HG03469 (cell line): ENCODE data around the gene TMUB2.
"Not testable (repeated sequence)": the region's sequence is repeated elsewhere in the genome, so short reads cannot be mapped to it uniquely, and the experiment has no call there.

ENCODE experiments used
- ATAC-seq: cut with Tn5 transposase; IDR thresholded peaks from one replicate; pipeline ENCODE4 v1.9.1; 2021; ENCODE audit warnings: mild to moderate bottlenecking, moderate library complexity, moderate number of reproducible peaks; ENCODE audit not compliant: unreplicated experiment

The TMUB2 gene

GRCh38 chr17:44218344-44219107 is 31.8 kb downstream of the TMUB2 start:
- no peak for ATAC-seq

DNA sequence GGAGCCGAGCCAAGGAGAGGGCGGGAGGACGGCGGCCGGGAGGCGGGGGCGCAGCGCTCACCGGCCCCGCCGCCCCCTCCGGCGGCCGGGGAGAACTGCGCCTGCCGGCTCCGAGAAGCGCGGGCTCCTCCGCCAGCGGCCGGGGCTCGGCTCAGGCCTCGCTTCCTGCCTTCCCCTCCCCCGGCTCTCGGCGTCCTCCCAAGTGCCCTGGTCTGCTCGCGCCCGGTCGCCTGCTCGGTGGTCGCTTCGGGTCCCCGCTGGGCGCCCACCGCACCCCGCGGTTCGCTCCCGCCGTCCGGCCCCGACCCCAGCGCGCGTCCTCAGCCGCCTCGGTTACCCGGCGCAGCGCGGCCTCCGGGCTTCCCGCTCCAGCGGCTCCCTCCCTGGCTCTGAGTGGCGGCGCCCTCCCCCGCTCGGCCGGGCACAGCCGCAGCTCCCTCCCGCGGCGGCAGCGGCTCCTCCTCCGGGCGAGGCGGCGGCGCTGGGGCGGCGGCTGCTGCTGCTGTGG is 32.4 kb downstream of the TMUB2 start:
- no peak for ATAC-seq

- ATAC-seq = no peak
Observed at GRCh38 chr17:44219616-44220212, 32.9 kb downstream of the TMUB2 start, which contains the start of gene UBTF. Gene UBTF (minus strand): TSS chr17:44219675. CDS start chr17:44218229, 1,446 bp downstream.

DNA sequence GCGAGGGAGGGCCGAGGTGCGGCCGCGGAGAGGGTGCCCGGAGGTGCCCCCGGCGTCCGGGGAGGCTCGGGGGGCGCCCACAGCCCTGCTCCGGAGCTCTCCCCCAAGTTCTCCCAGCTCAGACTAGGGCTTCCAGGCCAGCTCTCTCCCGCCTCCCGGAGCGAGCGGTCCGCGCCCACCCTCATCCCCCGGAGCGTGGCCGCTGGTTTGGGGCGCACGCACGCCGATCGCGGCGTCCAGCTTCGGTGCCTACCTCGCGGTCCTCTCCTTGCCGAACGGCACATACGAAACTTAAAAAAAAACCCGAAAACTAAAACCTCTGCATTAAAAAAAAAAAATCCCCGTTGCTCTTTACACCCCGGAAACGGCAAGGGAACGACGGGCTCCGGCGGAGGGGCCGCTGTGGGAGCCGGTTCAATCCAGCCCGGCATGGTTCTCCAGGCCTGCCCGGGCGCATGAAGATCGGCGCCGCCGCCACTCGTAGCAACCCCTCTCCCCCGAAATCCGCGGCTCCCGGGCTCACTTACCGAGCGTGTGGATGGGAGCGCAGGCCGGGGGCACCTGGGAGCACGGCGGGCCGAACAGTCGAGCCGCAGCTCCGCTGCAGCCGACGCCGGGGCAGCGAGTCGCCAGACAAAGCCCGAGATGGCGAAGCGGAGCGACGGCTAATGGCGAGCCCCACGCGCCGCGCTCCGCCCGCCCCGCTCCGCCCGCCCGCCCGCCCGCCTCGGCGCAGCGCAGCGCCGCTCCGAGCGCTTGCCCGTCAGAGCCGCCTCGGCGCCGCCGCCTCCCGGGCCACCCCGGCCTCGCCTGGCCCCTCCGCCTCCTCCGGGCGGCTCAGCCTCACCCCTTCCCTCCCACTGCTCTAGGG is 33.7 kb downstream of the TMUB2 start:
- ATAC-seq = no peak

DNA sequence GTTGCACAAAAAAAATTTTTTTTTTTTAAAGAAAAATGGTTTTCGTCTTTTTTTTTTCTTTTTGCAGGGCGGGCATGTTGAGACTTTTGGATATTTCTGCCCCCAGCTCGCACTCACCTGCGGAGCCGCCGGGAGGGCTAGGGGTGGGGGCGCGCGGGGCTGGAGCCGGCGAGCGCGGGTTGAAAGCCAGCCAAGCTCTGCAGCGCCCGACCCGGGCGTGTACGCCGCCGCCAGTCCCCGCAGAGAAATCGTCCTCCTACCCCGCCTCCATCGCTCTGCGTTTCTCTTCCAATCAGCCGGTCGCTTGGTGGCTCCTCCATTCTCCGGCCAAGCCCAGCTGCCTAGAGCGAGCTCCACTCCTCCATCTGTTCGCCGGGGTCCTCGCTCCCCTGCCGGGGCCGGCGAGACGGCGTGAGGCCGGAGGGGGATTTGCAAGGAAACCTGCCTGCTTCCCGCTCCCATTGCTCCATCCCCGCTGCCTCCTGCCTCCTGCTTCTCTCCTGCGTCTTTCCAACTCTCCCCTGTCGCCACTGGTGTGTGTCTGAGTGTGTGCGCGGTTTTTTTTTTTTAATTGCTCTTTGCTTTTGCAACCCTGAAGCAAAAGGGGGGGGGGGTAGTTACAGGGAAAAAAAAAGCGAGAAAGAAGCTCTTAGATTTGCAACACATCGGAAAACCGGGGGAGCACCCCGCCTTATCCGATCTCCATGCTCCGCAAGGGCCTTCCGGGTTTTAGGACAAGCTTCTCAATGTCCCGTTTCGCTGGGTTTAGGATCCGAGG is 34.5 kb downstream of the TMUB2 start:
- no peak for ATAC-seq

GRCh38 chr17:44221862-44222111 is 35.0 kb downstream of the TMUB2 start:
- no peak for ATAC-seq

DNA sequence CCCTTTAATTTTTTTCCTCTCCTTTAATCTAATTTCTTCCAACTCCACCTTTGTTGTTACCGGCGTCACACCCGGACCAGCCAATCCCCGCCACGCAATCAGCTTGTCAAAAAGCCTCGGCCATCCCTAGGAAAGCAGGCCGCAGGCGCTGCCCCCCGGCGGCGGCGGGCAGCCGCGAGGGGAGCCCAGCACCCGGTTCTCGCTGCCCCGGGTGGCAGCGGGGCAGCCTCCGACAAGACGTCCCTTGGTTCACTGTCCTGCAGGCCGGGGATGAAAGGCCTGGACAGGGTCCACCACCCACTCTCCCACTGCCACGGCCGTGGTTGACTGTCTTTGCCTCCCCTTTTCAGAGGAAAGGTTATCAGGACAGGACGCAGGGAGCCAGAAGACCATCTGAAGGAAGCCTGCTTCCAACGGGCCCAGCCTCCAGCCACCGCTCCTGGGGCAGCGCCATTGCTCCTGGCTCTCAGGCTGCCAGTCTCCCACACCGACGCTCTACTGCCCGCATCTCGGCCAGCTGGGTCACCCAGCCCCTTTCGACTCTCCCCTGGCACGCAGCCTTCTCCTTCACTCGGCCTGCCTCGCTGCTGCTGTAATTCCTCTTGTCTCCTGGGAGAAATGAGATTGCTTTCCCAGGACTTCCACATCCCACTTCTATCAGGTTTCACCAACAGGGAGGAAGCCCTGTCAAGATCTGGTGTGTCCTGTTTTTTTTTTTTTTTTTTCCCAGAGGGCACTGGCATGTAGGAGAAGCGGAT is 35.5 kb downstream of the TMUB2 start:
- no peak for ATAC-seq

DNA sequence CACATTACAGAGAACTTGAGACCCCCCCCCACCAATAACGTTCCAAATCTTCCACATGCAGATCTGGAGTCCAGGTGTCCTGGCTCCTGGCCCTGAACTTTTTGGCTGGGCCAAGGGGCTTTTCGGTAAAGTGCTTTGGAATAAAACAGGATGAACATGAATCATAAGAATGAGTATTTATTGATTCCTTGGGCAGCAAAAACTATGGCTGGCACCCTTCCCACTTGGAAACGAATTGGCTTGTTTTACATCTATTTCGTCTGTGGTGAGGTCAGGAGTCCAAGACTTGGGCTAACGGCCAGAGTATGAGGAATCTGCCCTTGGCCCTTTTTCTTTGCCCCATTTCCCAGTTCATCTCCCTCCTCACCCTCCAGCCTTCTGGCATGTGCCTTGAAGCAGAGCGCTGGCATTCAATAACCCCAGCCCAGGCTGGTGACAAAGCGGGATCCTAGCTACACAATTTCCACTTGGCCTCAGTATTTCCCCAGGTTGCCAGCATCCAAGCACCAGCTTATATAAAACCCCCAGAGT is 36.8 kb downstream of the TMUB2 start:
- no peak for ATAC-seq

GRCh38 chr17:44229090-44229489 is 42.3 kb downstream of the TMUB2 start:
- no peak for ATAC-seq

DNA sequence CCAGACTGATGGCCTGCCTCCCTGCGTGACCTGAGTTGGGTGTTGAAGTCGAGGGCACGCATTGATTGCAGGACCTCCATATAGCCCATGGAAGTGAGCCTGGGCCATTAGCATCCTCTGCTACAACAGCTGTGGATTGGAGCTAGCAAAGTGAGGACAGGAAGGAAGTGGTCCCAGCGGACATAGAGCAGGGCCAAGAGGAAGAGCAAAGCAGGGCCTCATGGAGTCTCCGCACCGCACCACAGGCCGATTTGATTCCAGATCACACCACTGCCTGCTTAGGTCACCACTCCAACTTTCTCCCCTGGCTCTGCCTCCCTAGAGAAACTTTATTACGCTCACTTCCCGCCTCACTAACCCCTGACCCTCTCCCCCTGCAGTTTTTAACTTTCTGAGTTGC is 43.4 kb downstream of the TMUB2 start:
- no peak for ATAC-seq

DNA sequence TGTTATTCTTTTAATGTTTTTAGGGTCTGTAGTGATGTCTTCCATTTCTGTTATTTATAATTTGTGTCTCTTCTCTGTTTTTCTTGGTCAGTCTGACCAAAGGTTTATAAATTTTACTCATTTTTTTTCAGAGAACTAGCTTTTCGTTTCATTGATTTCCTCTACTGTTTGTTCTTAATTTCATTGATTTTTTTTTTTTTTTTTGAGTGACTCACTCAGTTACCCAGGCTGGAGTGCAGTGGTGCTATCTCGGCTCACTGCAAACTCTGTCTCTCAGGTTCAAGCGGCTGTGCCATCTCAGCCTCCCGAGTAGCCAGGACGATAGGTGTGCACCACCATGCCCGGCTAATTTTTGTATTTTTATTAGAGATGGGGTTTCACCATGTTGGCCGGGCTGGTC is 45.3 kb downstream of the TMUB2 start:
- no peak for ATAC-seq

- ATAC-seq = no peak
Observed at GRCh38 chr17:44233582-44233981, 46.8 kb downstream of the TMUB2 start.

DNA sequence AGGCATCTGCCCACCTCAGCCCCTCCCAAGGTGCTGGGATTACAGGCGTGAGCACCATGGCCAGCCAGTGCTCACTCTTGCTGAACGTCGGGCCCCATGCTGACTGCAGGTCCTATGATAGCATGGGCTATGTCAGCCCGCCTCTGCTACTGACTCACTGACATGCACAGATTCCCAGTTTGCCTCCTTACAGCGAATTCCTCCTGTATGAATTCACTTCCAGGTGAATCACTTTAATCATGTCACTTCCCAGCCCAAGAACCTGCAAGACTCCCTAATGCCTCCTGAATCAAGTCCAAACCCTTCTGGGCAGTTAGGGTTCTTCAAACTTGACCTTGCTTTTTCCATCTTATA is 48.8 kb downstream of the TMUB2 start:
- no peak for ATAC-seq

GRCh38 chr17:44236444-44236991 is 49.7 kb downstream of the TMUB2 start:
- ATAC-seq = no peak

DNA sequence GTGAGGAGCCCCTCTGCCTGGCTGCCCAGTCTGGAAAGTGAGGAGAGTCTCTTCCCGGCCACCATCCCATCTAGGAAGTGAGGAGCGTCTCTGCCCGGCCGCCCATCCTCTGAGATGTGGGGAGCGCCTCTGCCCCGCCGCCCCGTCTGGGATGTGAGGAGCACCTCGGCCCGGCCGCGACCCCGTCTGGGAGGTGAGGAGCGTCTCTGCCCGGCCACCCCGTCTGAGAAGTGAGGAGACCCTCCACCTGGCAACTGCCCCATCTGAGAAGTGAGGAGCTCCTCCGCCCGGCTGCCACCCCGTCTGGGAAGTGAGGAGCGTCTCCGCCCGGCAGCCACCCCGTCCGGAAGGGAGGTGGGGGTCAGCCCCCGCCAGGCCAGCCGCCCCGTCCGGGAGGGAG is 51.1 kb downstream of the TMUB2 start:
- ATAC-seq = not testable (repeated sequence)

GRCh38 chr17:44241106-44241624 is 54.4 kb downstream of the TMUB2 start:
- ATAC-seq = no peak
